ENCODE data around the gene GPER1.
"Not testable (repeated sequence)": the region's sequence is repeated elsewhere in the genome, so short reads cannot be mapped to it uniquely, and the experiment has no call there.

GPER1 gene

GRCh38 chr7:1114088-1114487 lies 26.2 kb downstream of the GPER1 start:
- TF ChIP-seq FOXA1 (IDR thresholded peaks at IDR 0.05) (no peak), FOXM1 (IDR thresholded peaks at IDR 0.05; ENCODE audit: borderline replicate concordance) (no peak), SP1 (IDR thresholded peaks at IDR 0.05) (no peak)
- ChIA-PET POLR2A (no interaction called here), CTCF (no interaction called here)
- no peak for DNase-seq (ENCODE audit: extremely low spot score)

GRCh38 chr7:1114505-1114904 lies 26.6 kb downstream of the GPER1 start:
- POLR2A ChIA-PET, result no interaction called here
- DNase-seq (ENCODE audit: extremely low spot score), result no peak
- CTCF ChIA-PET, result no interaction called here
- TF ChIP-seq L3MBTL2 (conservative IDR thresholded peaks at IDR 0.05) (no peak), PKNOX1 (IDR thresholded peaks at IDR 0.05) (no peak), SP1 (IDR thresholded peaks at IDR 0.05) (no peak), TARDBP (IDR thresholded peaks at IDR 0.05) (no peak), LEF1 (IDR thresholded peaks at IDR 0.05; ENCODE audit: borderline replicate concordance) (no peak), SUZ12 (IDR thresholded peaks at IDR 0.05) (no peak)

GRCh38 chr7:1115171-1116045 lies 27.5 kb downstream of the GPER1 start:
- DNase-seq (ENCODE audit: extremely low spot score); POLR2A ChIA-PET: not testable (repeated sequence)
- CTCF ChIA-PET, result interaction anchor here (0.6 kb wide), 1 partner anchor 62 kb away, joined by 3 read pairs; no protein-coding TSS in a partner anchor

GRCh38 chr7:1116383-1117008 lies 28.6 kb downstream of the GPER1 start:
- POLR2A ChIA-PET; DNase-seq (ENCODE audit: extremely low spot score); CTCF ChIA-PET: not testable (repeated sequence)

- CTCF ChIA-PET, result no interaction called here
- POLR2A ChIA-PET, result no interaction called here
- TF ChIP-seq TARDBP (IDR thresholded peaks at IDR 0.05), result no peak
- TF ChIP-seq L3MBTL2 (conservative IDR thresholded peaks at IDR 0.05), result no peak
- no peak for TF ChIP-seq NFRKB (IDR thresholded peaks at IDR 0.05)
- no peak for TF ChIP-seq ELF4 (IDR thresholded peaks at IDR 0.05)
- TF ChIP-seq HDGF (IDR thresholded peaks at IDR 0.05; ENCODE audit: borderline replicate concordance), result no peak
- TF ChIP-seq PKNOX1 (IDR thresholded peaks at IDR 0.05), result no peak
- no peak for TF ChIP-seq SUZ12 (IDR thresholded peaks at IDR 0.05)
- TF ChIP-seq CTBP1 (IDR thresholded peaks at IDR 0.05; ENCODE audit: borderline replicate concordance), result no peak
- no peak for TF ChIP-seq SP1 (IDR thresholded peaks at IDR 0.05)
- no peak for TF ChIP-seq LEF1 (IDR thresholded peaks at IDR 0.05; ENCODE audit: borderline replicate concordance)
- no peak for DNase-seq (ENCODE audit: extremely low spot score)
These were observed 29.5 kb downstream of the GPER1 start for GRCh38 chr7:1117321-1117928.

- POLR2A ChIA-PET, result no interaction called here
These were observed 31.3 kb downstream of the GPER1 start for GRCh38 chr7:1119201-1119600.

More at GRCh38 chr7:1119201-1119600, 31.3 kb downstream of the GPER1 start:
- DNase-seq (ENCODE audit: extremely low spot score), result no peak
- CTCF ChIA-PET, result no interaction called here
- TF ChIP-seq PKNOX1 (IDR thresholded peaks at IDR 0.05), result no peak
- no peak for TF ChIP-seq NFRKB (IDR thresholded peaks at IDR 0.05)
- TF ChIP-seq L3MBTL2 (conservative IDR thresholded peaks at IDR 0.05), result no peak
- TF ChIP-seq HDGF (IDR thresholded peaks at IDR 0.05; ENCODE audit: borderline replicate concordance), result no peak
- no peak for TF ChIP-seq FOXA1 (IDR thresholded peaks at IDR 0.05)
- no peak for TF ChIP-seq SUZ12 (IDR thresholded peaks at IDR 0.05)
- no peak for TF ChIP-seq SP1 (IDR thresholded peaks at IDR 0.05)
- no peak for TF ChIP-seq CTBP1 (IDR thresholded peaks at IDR 0.05; ENCODE audit: borderline replicate concordance)
- no peak for TF ChIP-seq ZNF384 (IDR thresholded peaks at IDR 0.05)
- no peak for TF ChIP-seq FOXM1 (IDR thresholded peaks at IDR 0.05; ENCODE audit: borderline replicate concordance)
- no peak for TF ChIP-seq BHLHE40 (IDR thresholded peaks at IDR 0.05; ENCODE audit: borderline replicate concordance)
- TF ChIP-seq FOXK2 (IDR thresholded peaks at IDR 0.05), result no peak
- no peak for TF ChIP-seq ARNT (IDR thresholded peaks at IDR 0.05)
- TF ChIP-seq TARDBP (IDR thresholded peaks at IDR 0.05), result no peak
- no peak for TF ChIP-seq LEF1 (IDR thresholded peaks at IDR 0.05; ENCODE audit: borderline replicate concordance)
- TF ChIP-seq ELF4 (IDR thresholded peaks at IDR 0.05), result no peak
